HEK293 (cell line): ENCODE measurements around the gene DDR1.

ENCODE experiments used
- CTCF ChIP-seq: fragments of 450-650 bp; formaldehyde crosslinking; IDR thresholded peaks from 2 replicates; pipeline ENCODE4 v1.5.1; 2016; ENCODE audit warnings: missing biosample characterization, missing genetic modification characterization
- PRDM10 ChIP-seq: fragments of 450-650 bp; formaldehyde crosslinking; IDR thresholded peaks from 2 replicates; pipeline ENCODE4 v1.5.1; 2016; ENCODE audit warnings: missing biosample characterization, missing genetic modification characterization
- YY1 ChIP-seq: fragments of 450-650 bp; formaldehyde crosslinking; IDR thresholded peaks from 2 replicates; pipeline ENCODE4 v1.5.1; 2018; ENCODE audit warnings: missing biosample characterization, missing genetic modification characterization
- ZNF558 ChIP-seq: fragments of 450-650 bp; formaldehyde crosslinking; IDR thresholded peaks from 2 replicates; pipeline ENCODE4 v1.5.1; 2016; ENCODE audit warnings: missing biosample characterization, missing genetic modification characterization
- TF ChIP-seq, protein P1 (sequence below): fragments of 450-650 bp; formaldehyde crosslinking; IDR thresholded peaks from 2 replicates; pipeline ENCODE4 v1.5.1; 2016; ENCODE audit warnings: missing biosample characterization, missing genetic modification characterization

GRCh38 chr6:30896541-30896940 lies 12.2 kb downstream of the DDR1 start:
- TF ChIP-seq YY1 (no peak), ZNF558 (tag by site-specific recombination) (no peak), PRDM10 (tag by site-specific recombination) (no peak), CTCF (tag by site-specific recombination) (no peak)
- TF ChIP-seq, protein P1, sequence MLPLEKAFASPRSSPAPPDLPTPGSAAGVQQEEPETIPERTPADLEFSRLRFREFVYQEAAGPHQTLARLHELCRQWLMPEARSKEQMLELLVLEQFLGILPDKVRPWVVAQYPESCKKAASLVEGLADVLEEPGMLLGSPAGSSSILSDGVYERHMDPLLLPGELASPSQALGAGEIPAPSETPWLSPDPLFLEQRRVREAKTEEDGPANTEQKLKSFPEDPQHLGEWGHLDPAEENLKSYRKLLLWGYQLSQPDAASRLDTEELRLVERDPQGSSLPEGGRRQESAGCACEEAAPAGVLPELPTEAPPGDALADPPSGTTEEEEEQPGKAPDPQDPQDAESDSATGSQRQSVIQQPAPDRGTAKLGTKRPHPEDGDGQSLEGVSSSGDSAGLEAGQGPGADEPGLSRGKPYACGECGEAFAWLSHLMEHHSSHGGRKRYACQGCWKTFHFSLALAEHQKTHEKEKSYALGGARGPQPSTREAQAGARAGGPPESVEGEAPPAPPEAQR, result no peak
